Neural cell (in vitro differentiated cells): ENCODE measurements around the gene NKG7. TPM values are rescaled to one million over a fixed set of nuclear protein-coding genes. Genes with fewer than 3 reads are reported as not detected.
"Not testable (repeated sequence)": the region's sequence is repeated elsewhere in the genome, so short reads cannot be mapped to it uniquely, and the experiment has no call there.

Experiments used
- H2AFZ ChIP-seq: fragments of 200-600, 300-800 bp; sonication (generic), shearing (Covaris generic); 2 replicates; pipeline ENCODE4 v1.6.0; 2014; ENCODE audit warnings: low read depth, mild to moderate bottlenecking, antibody characterized with exemption, low read length, moderate library complexity
- H3F3A ChIP-seq: fragments of 200-600 bp; shearing (Covaris generic); 2 replicates; pipeline ENCODE4 v1.6.1; 2016; ENCODE audit warnings: mild to moderate bottlenecking, moderate library complexity, mixed read lengths, antibody characterized with exemption, low read length; ENCODE audit not compliant: insufficient read depth, poor library complexity, severe bottlenecking
- H3K27ac ChIP-seq: fragments of 200-600, 300-800 bp; sonication (generic), shearing (Covaris generic); 2 replicates; pipeline ENCODE4 v1.5.1; 2014; ENCODE audit warnings: mild to moderate bottlenecking, low read length, moderate library complexity
- H3K27me3 ChIP-seq: fragments of 300-800, 200-600 bp; sonication (generic), shearing (Covaris generic); 2 replicates; pipeline ENCODE4 v1.6.0; 2014; ENCODE audit warnings: mild to moderate bottlenecking, low read depth, low read length, moderate library complexity; ENCODE audit not compliant: insufficient read depth
- H3K36me3 ChIP-seq: fragments of 300-800, 200-600 bp; sonication (generic), shearing (Covaris generic); 2 replicates; pipeline ENCODE4 v1.5.1; 2014; ENCODE audit warnings: mild to moderate bottlenecking, antibody characterized with exemption, low read length, moderate library complexity; ENCODE audit not compliant: insufficient read depth
- H3K4me2 ChIP-seq: fragments of 300-800, 200-600 bp; sonication (generic), shearing (Covaris generic); 2 replicates; pipeline ENCODE4 v1.6.0; 2014; ENCODE audit warnings: mild to moderate bottlenecking, low read length
- H3K4me3 ChIP-seq: fragments of 300-800, 200-600 bp; sonication (generic), shearing (Covaris generic); 2 replicates; pipeline ENCODE4 v1.5.1; 2014; ENCODE audit warnings: mild to moderate bottlenecking, low read length, moderate library complexity
- H3K79me2 ChIP-seq: fragments of 200-600 bp; shearing (Covaris generic); replicated peaks from 2 replicates; pipeline ENCODE4 v1.6.0; 2014; ENCODE audit warnings: mild to moderate bottlenecking, low read length, moderate library complexity; ENCODE audit not compliant: insufficient read depth
- H3K9ac ChIP-seq: fragments of 300-800, 200-600 bp; sonication (generic), shearing (Covaris generic); 2 replicates; pipeline ENCODE4 v1.6.1; 2016; ENCODE audit warnings: mild to moderate bottlenecking, low read length, mixed read lengths
- H3K9me2 ChIP-seq: fragments of 200-600 bp; shearing (Covaris generic); 2 replicates; pipeline ENCODE4 v1.6.1; 2016; ENCODE audit warnings: mild to moderate bottlenecking, low read length, mixed read lengths; ENCODE audit not compliant: insufficient read depth
- H3K9me3 ChIP-seq: fragments of 200-600, 300-800 bp; sonication (generic), shearing (Covaris generic); 2 replicates; pipeline ENCODE4 v1.6.1; 2016; ENCODE audit warnings: mild to moderate bottlenecking, mixed run types, low read length, moderate library complexity, mixed read lengths
- H4K20me1 ChIP-seq: fragments of 200-600 bp; shearing (Covaris generic); 2 replicates; pipeline ENCODE4 v1.6.1; 2016; ENCODE audit warnings: mild to moderate bottlenecking, mixed run types; ENCODE audit not compliant: insufficient read depth
- EP300 ChIP-seq: fragments of 450-650 bp; conservative IDR thresholded peaks from 2 replicates; pipeline ENCODE4 v1.6.1; 2014; ENCODE audit warnings: antibody characterized with exemption, mild to moderate bottlenecking, moderate library complexity; ENCODE audit not compliant: poor library complexity, severe bottlenecking
- POLR2AphosphoS5 ChIP-seq: IDR thresholded peaks from 2 replicates; pipeline ENCODE4 v1.6.1; 2012
- RAD21 ChIP-seq: fragments of 450-650 bp; conservative IDR thresholded peaks from 2 replicates; pipeline ENCODE4 v1.6.1; 2014; ENCODE audit warnings: antibody characterized with exemption, mild to moderate bottlenecking, moderate library complexity
- SMC3 ChIP-seq: fragments of 450-650 bp; conservative IDR thresholded peaks from 2 replicates; pipeline ENCODE4 v1.6.1; 2014; ENCODE audit warnings: antibody characterized with exemption, mild to moderate bottlenecking, moderate library complexity; ENCODE audit not compliant: poor library complexity
- TAF1 ChIP-seq: IDR thresholded peaks from 2 replicates; pipeline ENCODE4 v1.6.1; 2012; ENCODE audit warnings: low read depth
- polyA plus RNA-seq: library from polyadenylated mRNA; depleted of rRNA; stranded (reverse); fragments of >200 nt; gene quantifications from 2 replicates; pipeline ENCODE4 v1.2.3, GENCODE V29; 2014
- TF ChIP-seq, protein P1 (sequence below): fragments of 450-650 bp; IDR thresholded peaks from 2 replicates; pipeline ENCODE4 v1.5.1; 2014; ENCODE audit warnings: antibody characterized with exemption, mild to moderate bottlenecking, moderate library complexity; ENCODE audit not compliant: poor library complexity, severe bottlenecking
- TF ChIP-seq, protein P2 (sequence below): IDR thresholded peaks from 2 replicates; pipeline ENCODE4 v1.6.1; 2012; ENCODE audit warnings: borderline replicate concordance

The NKG7 gene
- polyA plus RNA-seq, 1 donor from 2014 or later = not detected

DNA sequence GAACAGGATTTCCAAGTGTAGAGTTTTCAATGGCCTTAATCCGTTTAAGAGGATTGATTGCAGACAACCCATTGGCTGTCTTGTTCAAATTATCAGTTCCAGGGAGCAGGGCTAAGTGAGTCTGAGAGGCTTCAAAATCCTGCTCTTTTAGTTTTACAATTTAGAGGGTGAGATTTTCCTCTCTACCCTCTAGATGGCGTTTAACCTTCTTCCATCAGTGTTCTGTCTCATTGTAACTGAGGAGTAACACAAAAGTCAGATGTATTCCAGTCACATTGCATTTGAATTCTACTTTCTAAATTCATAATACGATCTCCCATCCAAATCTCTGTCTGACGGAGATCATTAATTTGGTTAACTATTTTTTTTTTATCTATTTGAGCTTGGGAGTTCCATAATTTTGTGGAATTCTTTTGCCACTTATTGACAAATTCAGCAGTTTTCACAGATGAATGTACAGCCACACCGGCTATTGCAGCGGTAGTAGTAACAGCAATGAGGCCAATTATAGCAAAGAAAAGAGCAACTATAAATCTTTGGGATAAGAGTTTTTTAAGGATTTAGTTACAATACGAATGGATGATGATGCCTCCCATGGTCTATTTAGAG is 25.7 kb upstream of the NKG7 start:
- Histone ChIP-seq H3K9me3 (no peaks in the 10 kb centered on the region), H3K4me3 (no peak overlapping the region), H3K27ac (no peak overlapping the region), H3K4me2 (no peak overlapping the region), H3K27me3 (no peaks in the 10 kb centered on the region), H3F3A (no peaks in the 10 kb centered on the region), H3K36me3 (no peaks in the 10 kb centered on the region), H3K9me2 (no peaks in the 10 kb centered on the region), H3K79me2 (no peaks in the 10 kb centered on the region), H3K9ac (no peak overlapping the region), H4K20me1 (no peaks in the 10 kb centered on the region), H2AFZ (no peak overlapping the region)
- no peak for TF ChIP-seq POLR2AphosphoS5
- peak; percentile 70 for TF ChIP-seq SMC3
- TF ChIP-seq, protein P1, sequence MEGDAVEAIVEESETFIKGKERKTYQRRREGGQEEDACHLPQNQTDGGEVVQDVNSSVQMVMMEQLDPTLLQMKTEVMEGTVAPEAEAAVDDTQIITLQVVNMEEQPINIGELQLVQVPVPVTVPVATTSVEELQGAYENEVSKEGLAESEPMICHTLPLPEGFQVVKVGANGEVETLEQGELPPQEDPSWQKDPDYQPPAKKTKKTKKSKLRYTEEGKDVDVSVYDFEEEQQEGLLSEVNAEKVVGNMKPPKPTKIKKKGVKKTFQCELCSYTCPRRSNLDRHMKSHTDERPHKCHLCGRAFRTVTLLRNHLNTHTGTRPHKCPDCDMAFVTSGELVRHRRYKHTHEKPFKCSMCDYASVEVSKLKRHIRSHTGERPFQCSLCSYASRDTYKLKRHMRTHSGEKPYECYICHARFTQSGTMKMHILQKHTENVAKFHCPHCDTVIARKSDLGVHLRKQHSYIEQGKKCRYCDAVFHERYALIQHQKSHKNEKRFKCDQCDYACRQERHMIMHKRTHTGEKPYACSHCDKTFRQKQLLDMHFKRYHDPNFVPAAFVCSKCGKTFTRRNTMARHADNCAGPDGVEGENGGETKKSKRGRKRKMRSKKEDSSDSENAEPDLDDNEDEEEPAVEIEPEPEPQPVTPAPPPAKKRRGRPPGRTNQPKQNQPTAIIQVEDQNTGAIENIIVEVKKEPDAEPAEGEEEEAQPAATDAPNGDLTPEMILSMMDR = peak; percentile 77
- TF ChIP-seq RAD21 = peak; percentile 65
- no peak for TF ChIP-seq TAF1

DNA sequence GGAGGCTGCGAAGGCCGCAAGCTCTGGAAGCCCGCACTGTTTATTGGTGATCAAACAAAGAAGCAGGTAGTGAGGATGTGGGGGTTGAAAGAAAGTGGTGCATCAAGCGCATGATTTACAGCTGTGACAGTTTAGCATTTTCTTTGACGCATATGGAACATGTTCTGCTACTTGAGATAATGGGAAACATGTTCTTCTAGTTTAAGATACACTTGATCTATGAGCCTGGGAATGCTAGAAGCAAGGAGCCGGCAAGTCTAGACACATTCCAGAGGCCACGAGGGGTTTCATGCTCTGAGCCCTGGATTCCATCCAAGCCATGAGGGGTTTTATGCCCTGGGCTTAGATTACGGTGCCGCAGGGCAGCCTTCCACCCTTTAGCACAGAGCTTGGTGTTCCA is 25.0 kb upstream of the NKG7 start:
- H2AFZ ChIP-seq, H3K27me3 ChIP-seq, H3K79me2 ChIP-seq: not testable (repeated sequence)

DNA sequence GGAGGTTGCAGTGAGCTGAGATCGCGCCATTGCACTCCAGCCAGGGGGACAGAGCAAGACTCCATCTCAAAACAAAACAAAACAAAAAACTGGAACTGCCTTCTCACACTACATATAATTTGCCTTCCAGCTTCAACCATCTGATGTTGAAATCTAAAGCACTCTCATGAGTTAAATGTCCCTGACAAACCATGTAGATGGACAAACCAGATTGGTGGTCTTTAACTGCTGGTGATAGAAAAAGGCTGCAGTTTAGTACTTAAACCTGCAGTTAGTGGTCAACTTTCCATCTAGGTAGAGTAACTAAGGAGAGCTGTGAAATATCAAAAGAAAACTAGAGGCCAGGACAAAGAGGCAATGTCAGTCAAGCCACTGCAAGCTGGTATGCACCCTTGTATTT is 23.7 kb upstream of the NKG7 start:
- H3F3A ChIP-seq = no peaks in the 10 kb centered on the region
- no peak overlapping the region for H3K4me3 ChIP-seq
- H3K27ac ChIP-seq = no peak overlapping the region
- H3K4me2 ChIP-seq = no peak overlapping the region
- no peaks in the 10 kb centered on the region for H4K20me1 ChIP-seq
- H3K79me2 ChIP-seq = no peaks in the 10 kb centered on the region
- H3K27me3 ChIP-seq = no peaks in the 10 kb centered on the region
- no peak overlapping the region for H3K9ac ChIP-seq
- TF ChIP-seq TAF1 (no peak), EP300 (no peak), RAD21 (no peak)
- TF ChIP-seq, protein P2, sequence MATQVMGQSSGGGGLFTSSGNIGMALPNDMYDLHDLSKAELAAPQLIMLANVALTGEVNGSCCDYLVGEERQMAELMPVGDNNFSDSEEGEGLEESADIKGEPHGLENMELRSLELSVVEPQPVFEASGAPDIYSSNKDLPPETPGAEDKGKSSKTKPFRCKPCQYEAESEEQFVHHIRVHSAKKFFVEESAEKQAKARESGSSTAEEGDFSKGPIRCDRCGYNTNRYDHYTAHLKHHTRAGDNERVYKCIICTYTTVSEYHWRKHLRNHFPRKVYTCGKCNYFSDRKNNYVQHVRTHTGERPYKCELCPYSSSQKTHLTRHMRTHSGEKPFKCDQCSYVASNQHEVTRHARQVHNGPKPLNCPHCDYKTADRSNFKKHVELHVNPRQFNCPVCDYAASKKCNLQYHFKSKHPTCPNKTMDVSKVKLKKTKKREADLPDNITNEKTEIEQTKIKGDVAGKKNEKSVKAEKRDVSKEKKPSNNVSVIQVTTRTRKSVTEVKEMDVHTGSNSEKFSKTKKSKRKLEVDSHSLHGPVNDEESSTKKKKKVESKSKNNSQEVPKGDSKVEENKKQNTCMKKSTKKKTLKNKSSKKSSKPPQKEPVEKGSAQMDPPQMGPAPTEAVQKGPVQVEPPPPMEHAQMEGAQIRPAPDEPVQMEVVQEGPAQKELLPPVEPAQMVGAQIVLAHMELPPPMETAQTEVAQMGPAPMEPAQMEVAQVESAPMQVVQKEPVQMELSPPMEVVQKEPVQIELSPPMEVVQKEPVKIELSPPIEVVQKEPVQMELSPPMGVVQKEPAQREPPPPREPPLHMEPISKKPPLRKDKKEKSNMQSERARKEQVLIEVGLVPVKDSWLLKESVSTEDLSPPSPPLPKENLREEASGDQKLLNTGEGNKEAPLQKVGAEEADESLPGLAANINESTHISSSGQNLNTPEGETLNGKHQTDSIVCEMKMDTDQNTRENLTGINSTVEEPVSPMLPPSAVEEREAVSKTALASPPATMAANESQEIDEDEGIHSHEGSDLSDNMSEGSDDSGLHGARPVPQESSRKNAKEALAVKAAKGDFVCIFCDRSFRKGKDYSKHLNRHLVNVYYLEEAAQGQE = no peak
- H3K9me2 ChIP-seq = no peaks in the 10 kb centered on the region
- H3K9me3 ChIP-seq = no peaks in the 10 kb centered on the region
- no peak overlapping the region for H2AFZ ChIP-seq
- H3K36me3 ChIP-seq = no peaks in the 10 kb centered on the region

More for the DNA sequence above, 25.0 kb upstream of the NKG7 start:
- not testable (repeated sequence) for H3F3A ChIP-seq, H3K4me3 ChIP-seq, H3K9ac ChIP-seq, H3K9me2 ChIP-seq, H3K4me2 ChIP-seq, H3K9me3 ChIP-seq, H4K20me1 ChIP-seq, H3K36me3 ChIP-seq, H3K27ac ChIP-seq
